Heart left ventricle (tissue), 16 donors: ENCODE measurements around the gene ATP2B2. TPM values are rescaled to one million over a fixed set of nuclear protein-coding genes. Genes with fewer than 3 reads are reported as not detected.

Experiments used
- ATAC-seq, 4 donors: fragments of 200-7000 bp; cut with Tn5 transposase; one replicate each; pipeline ENCODE4 v1.9.1; 2020 to 2022; ENCODE audit warnings: moderate library complexity in 4 of 4, mild to moderate bottlenecking in 3 of 4, moderate number of reproducible peaks in 1 of 4
- DNase-seq, 5 donors: peaks; one replicate each; pipeline ENCODE4 v3.0.0-alpha.2; 2020
- H3K27ac ChIP-seq, 12 donors: fragments of 200-600 bp; sonication (generic) in 4 of 12; one replicate each; pipeline versions ENCODE4 v1.5.0 to v1.8.0; 2016 to 2022; ENCODE audit warnings: mild to moderate bottlenecking in 2 of 12
- H3K27me3 ChIP-seq, 9 donors: fragments of 200-600 bp; sonication (generic) in 2 of 9; one replicate each; pipeline versions ENCODE4 v1.5.1 to v1.8.0; 2016 to 2022; ENCODE audit warnings: mild to moderate bottlenecking in 3 of 9
- H3K36me3 ChIP-seq, 9 donors: fragments of 200-600 bp; sonication (generic) in 2 of 9; one replicate each; pipeline versions ENCODE4 v1.5.0 to v1.8.0; 2018 to 2022; ENCODE audit warnings: mild to moderate bottlenecking in 2 of 9
- H3K4me1 ChIP-seq, 12 donors: fragments of 200-600 bp; sonication (generic) in 4 of 12; one replicate each; pipeline versions ENCODE4 v1.5.0 to v1.8.0; 2016 to 2022; ENCODE audit warnings: mild to moderate bottlenecking in 3 of 12
- H3K4me3 ChIP-seq, 12 donors: fragments of 200-600 bp; sonication (generic) in 4 of 12; one replicate each; pipeline versions ENCODE4 v1.5.0 to v1.8.0; 2017 to 2022; ENCODE audit warnings: mild to moderate bottlenecking in 9 of 12, moderate library complexity in 4 of 12
- H3K9me3 ChIP-seq, 12 donors: fragments of 200-600 bp; sonication (generic) in 4 of 12; one replicate each; pipeline versions ENCODE4 v1.5.0 to v1.8.0; 2016 to 2022; ENCODE audit warnings: mild to moderate bottlenecking in 1 of 12
- POLR2A ChIP-seq, 2 donors: fragments of 450-650 bp; IDR thresholded peaks; one replicate each; pipeline ENCODE4 v1.6.1; 2017; ENCODE audit warnings: antibody characterized with exemption in 2 of 2, mild to moderate bottlenecking in 2 of 2, moderate library complexity in 2 of 2
- WGBS, 4 donors: extraction: QIAGEN DNeasy Blood & Tissue Kit in 2 of 4; methylation state at CpG; one replicate each; pipeline versions ENCODE4 v1.1.5 to v1.1.7; 2013 to 2018; 5-methylcytosine and 5-hydroxymethylcytosine counted together
- intact Hi-C, 10 donors: fragments of 100-400 bp; cut with DNase I; formaldehyde crosslinking; loops; one replicate each; pipeline versions ENCODE4 v1.11.1 to v1.14.2; 2022
- polyA plus RNA-seq, 2 donors: library from polyadenylated mRNA; stranded (reverse); fragments of 200-250 nt; gene quantifications; one replicate each; pipeline ENCODE4 v1.2.3, GENCODE V29; 2013
- total RNA-seq, 9 donors: library from RNA; depleted of rRNA in 2 of 9; stranded (reverse); fragments of >200 nt in 2 of 9; fragmentation: NEBNext Ultra II Directional in 3 of 9; extraction: Animal tissue kit (Norgen Biotek cat#: 25700) in 3 of 9; gene quantifications; one replicate each; pipeline versions ENCODE4 v1.1.0 to v1.2.4, GENCODE V29; 2016 to 2023
- TF ChIP-seq, protein P1 (sequence below), 12 donors: fragments of 200-600 bp; sonication (generic) in 4 of 12; IDR thresholded peaks; one replicate each; pipeline versions ENCODE4 v1.5.0 to v1.8.0; 2018 to 2022; ENCODE audit warnings: antibody characterized with exemption in 12 of 12, mild to moderate bottlenecking in 5 of 12
- donor health status: ischemic (EF 13 %, LVEDD 7.1; RV severe dilation, severe dysfunction).
- donor health status: healthy with polysubstance abuse.
- donor health status: DM: no; HTN: yes; CAD: no.
- donor health status: DM: no; HTN: no; CAD: no.
- donor health status: ischemic (EF 25% LVEDD 6.9; RV normal size, moderate dysfunction).
- donor health status: ischemic (EF 25% LVEDD 5.7; RV mildly dilated, moderate dysfunction).
- donor health status: healthy.
- donor health status: DM: yes; HTN: yes; CAD: no.
- donor health status: ischemic (EF 35%, LVEDD 5.7; RV mildly dilated, moderate dysfunction).
- donor health status: nonischemic (EF 11% LVEDD 7.7; RV severe dilation, severe dysfunction).
- donor health status: DM: yes; HTN: yes; CAD: no.
- donor health status: PGD.
- donor health status: ischemic (EF 29% LVEDD 5.4; RV normal size, mild dysfunction).
- donor health status: nonischemic (EF 23%, LVEDD 6.1; RV moderate dilation, normal function).

The ATP2B2 gene
- total and polyA plus RNA-seq, 11 donors = 0.01 to 0.35 (median 0.12) TPM; not detected in 3

DNA sequence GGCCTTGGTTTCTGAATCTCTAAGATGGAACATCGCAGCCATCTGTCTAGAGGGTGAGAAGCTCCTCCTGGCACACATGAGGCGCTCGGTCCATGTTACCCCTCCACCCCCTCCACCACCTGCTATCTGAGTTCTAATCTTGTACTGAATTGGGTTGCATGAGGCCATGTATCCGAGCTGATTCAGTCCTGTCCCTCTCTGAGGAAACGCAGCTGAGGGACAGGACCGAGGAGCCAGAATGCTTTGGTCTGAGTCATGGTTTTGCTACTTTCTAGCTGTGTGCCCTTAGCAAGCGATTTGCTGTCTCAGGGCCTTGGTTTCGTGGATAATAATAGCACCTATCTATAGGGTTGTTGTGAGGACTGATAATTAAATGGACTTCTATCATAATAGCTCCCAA, 96.7 kb downstream of the ATP2B2 start:
- TF ChIP-seq, protein P1, sequence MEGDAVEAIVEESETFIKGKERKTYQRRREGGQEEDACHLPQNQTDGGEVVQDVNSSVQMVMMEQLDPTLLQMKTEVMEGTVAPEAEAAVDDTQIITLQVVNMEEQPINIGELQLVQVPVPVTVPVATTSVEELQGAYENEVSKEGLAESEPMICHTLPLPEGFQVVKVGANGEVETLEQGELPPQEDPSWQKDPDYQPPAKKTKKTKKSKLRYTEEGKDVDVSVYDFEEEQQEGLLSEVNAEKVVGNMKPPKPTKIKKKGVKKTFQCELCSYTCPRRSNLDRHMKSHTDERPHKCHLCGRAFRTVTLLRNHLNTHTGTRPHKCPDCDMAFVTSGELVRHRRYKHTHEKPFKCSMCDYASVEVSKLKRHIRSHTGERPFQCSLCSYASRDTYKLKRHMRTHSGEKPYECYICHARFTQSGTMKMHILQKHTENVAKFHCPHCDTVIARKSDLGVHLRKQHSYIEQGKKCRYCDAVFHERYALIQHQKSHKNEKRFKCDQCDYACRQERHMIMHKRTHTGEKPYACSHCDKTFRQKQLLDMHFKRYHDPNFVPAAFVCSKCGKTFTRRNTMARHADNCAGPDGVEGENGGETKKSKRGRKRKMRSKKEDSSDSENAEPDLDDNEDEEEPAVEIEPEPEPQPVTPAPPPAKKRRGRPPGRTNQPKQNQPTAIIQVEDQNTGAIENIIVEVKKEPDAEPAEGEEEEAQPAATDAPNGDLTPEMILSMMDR (IDR thresholded peaks at IDR 0.05) = no peak
- no peak for TF ChIP-seq POLR2A (IDR thresholded peaks at IDR 0.05)
- Histone ChIP-seq H3K4me1 (no peaks in the 10 kb centered on the region), H3K4me3 (no peak overlapping the region), H3K9me3 (no peaks in the 10 kb centered on the region), H3K27ac (no peak overlapping the region), H3K36me3 (no peaks in the 10 kb centered on the region), H3K27me3 (no peaks in the 10 kb centered on the region)
- intact Hi-C loops = loop anchor here in 1 of 10 donors (5.0 kb wide), 1 partner anchor 66 kb away; no protein-coding TSS in a partner anchor
- DNase-seq (no peak), ATAC-seq (no peak)
- 78 to 88% (median 86%) methylated on average over 8 of the region's 8 CpGs for WGBS, 4 donors

DNA sequence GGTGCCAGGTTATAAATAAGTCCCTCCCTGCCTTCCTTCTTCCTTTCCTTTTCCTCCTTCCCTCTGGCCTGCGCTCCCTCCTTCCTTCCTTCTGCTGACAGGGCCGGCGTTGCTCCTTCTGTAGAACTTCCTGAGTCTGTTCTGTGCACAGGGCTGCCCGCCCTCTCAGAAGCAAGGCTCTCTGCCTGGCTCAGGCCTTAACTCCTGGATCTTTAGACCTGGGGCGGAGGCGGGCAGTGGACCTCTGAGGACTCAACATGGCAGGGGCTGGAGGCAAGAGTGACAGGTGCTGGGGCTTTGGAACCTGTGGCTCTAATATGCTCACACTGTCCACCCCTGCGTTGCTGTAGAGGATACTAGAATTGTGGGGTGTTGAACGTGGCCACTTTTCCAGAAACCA, 98.0 kb downstream of the ATP2B2 start:
- Histone ChIP-seq H3K9me3 (no peaks in the 10 kb centered on the region), H3K27me3 (no peaks in the 10 kb centered on the region), H3K4me3 (no peak overlapping the region), H3K27ac (no peak overlapping the region), H3K36me3 (no peaks in the 10 kb centered on the region), H3K4me1 (no peaks in the 10 kb centered on the region)
- DNase-seq (no peak), ATAC-seq (no peak)
- intact Hi-C loops = loop anchor here in 1 of 10 donors (5.0 kb wide), 1 partner anchor 65 kb away; no protein-coding TSS in a partner anchor
- WGBS, 4 donors = 74 to 81% (median 75%) methylated on average over 8 of the region's 8 CpGs
- TF ChIP-seq, protein P1 (IDR thresholded peaks at IDR 0.05) = no peak

DNA sequence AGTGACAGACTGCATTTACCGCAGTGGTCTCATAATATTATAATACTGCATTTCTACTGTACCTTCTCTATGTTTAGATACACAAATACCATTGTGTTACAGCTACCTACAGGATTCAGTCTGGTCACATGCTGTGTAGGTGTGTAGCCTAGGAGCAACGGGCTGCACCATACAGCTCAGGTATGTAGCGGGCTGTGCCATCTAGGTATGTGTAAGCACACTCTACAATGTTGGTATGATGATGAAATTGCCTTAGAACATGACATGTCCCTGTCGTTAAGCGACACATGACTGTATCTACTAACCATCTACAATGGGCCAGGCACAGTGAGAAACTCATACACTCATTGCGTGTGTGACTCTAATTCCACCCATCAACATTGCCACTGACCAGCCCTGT, 99.0 kb downstream of the ATP2B2 start:
- no peaks in the 10 kb centered on the region for H3K9me3 ChIP-seq
- no peak for TF ChIP-seq POLR2A (IDR thresholded peaks at IDR 0.05)
- TF ChIP-seq, protein P1 (IDR thresholded peaks at IDR 0.05) = no peak

DNA sequence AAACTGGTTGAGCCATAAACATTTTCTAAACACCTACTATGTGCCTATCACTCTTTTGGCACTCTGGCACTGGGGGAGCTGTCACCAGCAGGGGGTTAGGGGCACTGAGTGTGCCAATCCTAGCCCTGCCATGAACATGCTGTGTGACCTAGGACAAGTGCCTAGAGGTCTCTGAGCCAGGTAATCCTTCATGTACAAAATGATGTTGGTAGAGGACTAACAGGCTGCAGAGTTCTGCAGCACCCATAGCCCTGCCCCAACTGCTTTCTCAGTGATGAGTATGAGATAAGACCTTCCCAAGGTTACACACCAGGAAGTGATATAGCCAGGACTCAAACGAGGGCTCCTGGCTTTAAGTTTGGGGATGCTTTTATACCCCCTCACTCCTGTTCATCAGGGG, 99.6 kb downstream of the ATP2B2 start:
- no peaks in the 10 kb centered on the region for H3K27me3 ChIP-seq
- 52 to 55% (median 55%) methylated on average over 1 of the region's 1 CpG for WGBS, 4 donors
- H3K4me1 ChIP-seq = no peaks in the 10 kb centered on the region
- H3K36me3 ChIP-seq = no peaks in the 10 kb centered on the region
- ATAC-seq (no peak), DNase-seq (no peak)
- no peak overlapping the region for H3K27ac ChIP-seq
- H3K4me3 ChIP-seq = no peak overlapping the region
- intact Hi-C loops = loop anchor here in 1 of 10 donors (5.0 kb wide), 1 partner anchor 64 kb away; no protein-coding TSS in a partner anchor
- TF ChIP-seq, protein P1 (IDR thresholded peaks at IDR 0.05) = no peak
- TF ChIP-seq POLR2A (IDR thresholded peaks at IDR 0.05) = no peak
- H3K9me3 ChIP-seq = no peaks in the 10 kb centered on the region

More for the DNA sequence above, 99.0 kb downstream of the ATP2B2 start:
- H3K36me3 ChIP-seq = no peaks in the 10 kb centered on the region
- intact Hi-C loops = loop anchor here in 1 of 10 donors (5.0 kb wide), 1 partner anchor 64 kb away; no protein-coding TSS in a partner anchor
- DNase-seq = no peak
- 87 to 94% (median 91%) methylated on average over 5 to 6 of the region's 6 CpGs for WGBS, 4 donors
- H3K27me3 ChIP-seq = no peaks in the 10 kb centered on the region
- no peak overlapping the region for H3K4me3 ChIP-seq
- no peak overlapping the region for H3K27ac ChIP-seq
- no peaks in the 10 kb centered on the region for H3K4me1 ChIP-seq
- ATAC-seq = no peak
